Activated T-helper 9 cell treated with anti-CD3 and anti-CD28 coated beads, Interleukin-2, amount 50 U/mL, for 16 hours (primary cell): ENCODE measurements around the gene GINM1.

Source experiments
- DNase-seq: peaks from one replicate; pipeline ENCODE4 v3.0.0-alpha.2; 2020; ENCODE audit warnings: low read depth

GINM1 gene

DNA sequence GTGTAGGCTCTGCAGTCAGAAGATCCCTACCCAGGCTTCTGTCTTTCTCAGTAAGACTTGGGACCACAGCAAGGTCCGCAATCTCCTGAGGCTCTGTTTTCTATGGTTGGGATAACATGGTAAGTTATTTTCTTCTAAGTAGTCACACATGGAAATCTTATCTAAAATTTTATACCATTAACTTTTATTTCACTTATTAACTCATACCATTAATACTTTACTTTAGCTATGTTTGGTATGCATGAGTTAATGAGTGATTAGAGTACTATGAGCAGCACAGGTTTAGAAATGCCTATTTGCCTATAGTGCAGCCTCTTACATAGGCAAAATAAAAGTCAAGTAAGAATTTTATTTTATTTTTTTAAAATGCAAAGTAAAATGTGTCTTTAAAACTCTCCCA lies 27.2 kb downstream of the GINM1 start:
- no peak for DNase-seq

DNA sequence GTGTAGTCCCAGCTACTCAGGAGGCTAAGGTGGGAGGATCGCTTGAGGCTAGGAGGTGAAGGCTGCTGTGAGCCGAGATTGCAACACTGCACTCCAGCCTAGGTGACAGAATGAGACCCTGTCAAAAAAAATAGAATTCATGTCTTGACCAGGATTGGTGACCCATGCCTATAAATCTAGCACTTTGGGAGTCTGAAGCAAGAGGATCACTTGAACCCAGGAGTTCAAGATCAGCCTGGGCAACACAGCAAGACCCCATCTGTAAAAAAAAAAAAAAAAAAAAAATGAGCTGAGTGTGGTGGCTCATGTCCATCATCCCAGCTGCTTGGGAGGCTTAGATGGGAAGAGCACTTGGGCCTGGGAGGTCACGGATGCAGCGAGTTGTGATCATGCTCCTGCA lies 34.3 kb downstream of the GINM1 start:
- no peak for DNase-seq

GRCh38 chr6:149608381-149608982 lies 42.3 kb downstream of the GINM1 start:
- DNase-seq = no peak

- DNase-seq = no peak
These were observed 48.2 kb downstream of the GINM1 start for GRCh38 chr6:149614337-149614736.

- no peak for DNase-seq
These were observed 49.6 kb downstream of the GINM1 start for GRCh38 chr6:149615805-149616204.

DNA sequence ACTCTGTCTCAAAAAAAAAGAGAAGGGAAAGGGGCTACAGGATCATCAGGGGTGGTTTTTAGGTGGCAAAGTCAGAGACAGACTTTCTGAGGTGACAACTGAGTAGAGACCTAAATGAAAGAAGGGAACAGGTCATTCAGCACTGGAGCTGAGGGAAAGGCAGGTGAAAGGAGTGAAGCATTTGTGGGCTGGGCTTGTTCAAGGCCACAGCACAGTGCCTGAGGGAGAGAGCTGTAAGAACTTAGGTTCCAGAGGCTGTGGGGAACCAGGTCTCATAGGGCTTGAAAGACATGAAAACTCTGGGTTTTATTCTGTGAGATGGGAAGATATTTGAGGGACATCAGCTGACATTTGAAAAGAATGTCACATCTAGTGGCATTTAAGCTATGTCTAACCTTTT lies 61.5 kb downstream of the GINM1 start:
- DNase-seq = no peak

DNA sequence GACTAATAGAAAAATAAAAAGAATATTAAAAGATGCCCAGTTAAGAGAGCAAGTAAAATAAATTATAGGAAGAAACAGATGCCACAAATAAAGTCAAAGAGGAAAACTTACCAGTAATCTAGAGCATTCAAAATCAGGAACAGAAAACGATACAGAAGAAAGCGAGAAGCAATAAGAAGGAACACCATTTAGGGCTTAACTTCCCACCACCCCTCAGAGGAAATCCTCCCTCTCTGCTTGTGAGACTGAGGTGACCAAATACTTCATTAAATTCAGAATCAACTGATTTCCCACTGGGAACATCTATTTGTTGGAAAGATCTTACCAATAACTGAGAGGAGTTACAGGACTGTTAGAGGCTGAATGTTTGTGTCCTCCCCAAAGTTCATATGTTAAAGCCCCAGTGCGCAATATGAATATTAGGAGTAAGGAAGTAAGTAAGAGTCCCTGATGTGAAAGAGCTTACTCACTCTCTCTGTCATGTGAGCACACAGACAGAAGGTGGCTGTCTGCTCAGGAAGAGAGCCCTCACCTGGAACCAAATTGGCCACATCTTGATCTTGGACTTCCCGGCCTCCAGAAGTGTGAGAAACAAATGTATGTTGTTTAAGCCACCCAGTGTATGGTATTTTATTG lies 62.8 kb downstream of the GINM1 start:
- no peak for DNase-seq

- no peak for DNase-seq
These were observed 68.1 kb downstream of the GINM1 start for GRCh38 chr6:149634315-149634714.

DNA sequence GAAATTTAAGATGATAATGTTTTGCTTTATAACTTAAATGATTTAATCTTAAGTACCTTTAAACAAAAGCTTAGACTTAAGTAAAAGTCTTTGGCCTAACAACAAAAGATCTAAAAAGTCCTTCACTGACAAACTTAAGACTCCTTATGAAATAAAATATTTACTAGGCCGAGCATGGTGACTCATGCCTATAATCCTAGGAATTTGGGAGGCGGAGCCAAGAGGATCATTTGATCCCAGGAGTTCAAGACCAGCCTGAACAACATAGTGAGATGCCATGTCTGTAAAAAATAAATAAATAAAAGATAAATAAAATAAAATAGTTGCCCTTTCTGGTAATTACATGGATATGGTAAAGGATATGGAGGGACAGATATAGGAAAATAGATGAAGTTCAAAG lies 69.9 kb downstream of the GINM1 start:
- DNase-seq = no peak
